ENCODE results near the gene ATRIP.
"Not testable (repeated sequence)": the region's sequence is repeated elsewhere in the genome, so short reads cannot be mapped to it uniquely, and the experiment has no call there.

Gene ATRIP

GRCh38 chr3:48446425-48447193 is at the start of gene ATRIP:
ATRIP (plus strand) TSS chr3:48446737; CDS start chr3:48446846, 109 bp downstream.
- Mint-ChIP-seq H3K4me1 (peaks cover 23 to 34% of the 10 kb centered on the region in 2 donors), H3K36me3 (peaks cover 11 to 22% of the 10 kb centered on the region in 2 donors), H3K4me3 (peak within 1 kb of the TSS; percentile 87 to 94), H3K27ac (peak within 1 kb of the TSS; percentile 91), H3K27me3 (no peaks in the 10 kb centered on the region), H3K9me3 (no peaks in the 10 kb centered on the region)
- peak; percentile 86 for DNase-seq
- ATAC-seq (replicated peaks), result peak; percentile 98 to 99

- DNase-seq (no peak), ATAC-seq (replicated peaks) (no peak)
- no peak overlapping the region for H3K4me3 Mint-ChIP-seq
- no peak overlapping the region for H3K27ac Mint-ChIP-seq
- no peaks in the 10 kb centered on the region for H3K36me3 Mint-ChIP-seq
- H3K9me3 Mint-ChIP-seq, result no peaks in the 10 kb centered on the region
- H3K27me3 Mint-ChIP-seq, result peaks cover 6 to 13% of the 10 kb centered on the region in 2 donors
- no peaks in the 10 kb centered on the region for H3K4me1 Mint-ChIP-seq
Measured at GRCh38 chr3:48397767-48398681, 48.5 kb upstream of the ATRIP start.

- Mint-ChIP-seq H3K27ac (no peak overlapping the region), H3K4me1 (no peaks in the 10 kb centered on the region)
- no peak for ATAC-seq (replicated peaks)
Measured at GRCh38 chr3:48398701-48399386, 47.7 kb upstream of the ATRIP start.

GRCh38 chr3:48399387-48400172 is 47.0 kb upstream of the ATRIP start:
- no peak for ATAC-seq (replicated peaks)

More at GRCh38 chr3:48398701-48399386, 47.7 kb upstream of the ATRIP start:
- DNase-seq, result no peak
- Mint-ChIP-seq H3K4me3 (no peak overlapping the region), H3K9me3 (no peaks in the 10 kb centered on the region), H3K27me3 (peaks cover 6 to 9% of the 10 kb centered on the region in 2 donors), H3K36me3 (no peaks in the 10 kb centered on the region)

GRCh38 chr3:48400824-48401433 is 45.6 kb upstream of the ATRIP start:
- no peaks in the 10 kb centered on the region for H3K9me3 Mint-ChIP-seq
- H3K27ac Mint-ChIP-seq, result no peak overlapping the region
- no peaks in the 10 kb centered on the region for H3K36me3 Mint-ChIP-seq
- H3K4me1 Mint-ChIP-seq, result no peaks in the 10 kb centered on the region
- H3K4me3 Mint-ChIP-seq, result no peak overlapping the region
- DNase-seq, result peak; percentile 27
- peaks cover 6% of the 10 kb centered on the region in 2 donors for H3K27me3 Mint-ChIP-seq
- peak; percentile 87 to 89 for ATAC-seq (replicated peaks)

More at GRCh38 chr3:48399387-48400172, 47.0 kb upstream of the ATRIP start:
- H3K4me3 Mint-ChIP-seq, result no peak overlapping the region
- H3K27me3 Mint-ChIP-seq, result peaks cover 6 to 9% of the 10 kb centered on the region in 2 donors
- no peaks in the 10 kb centered on the region for H3K9me3 Mint-ChIP-seq
- no peak for DNase-seq
- no peaks in the 10 kb centered on the region for H3K4me1 Mint-ChIP-seq
- no peaks in the 10 kb centered on the region for H3K36me3 Mint-ChIP-seq
- H3K27ac Mint-ChIP-seq, result no peak overlapping the region

GRCh38 chr3:48401434-48401901 is 45.1 kb upstream of the ATRIP start:
- H3K27ac Mint-ChIP-seq; H3K4me1 Mint-ChIP-seq; DNase-seq; H3K36me3 Mint-ChIP-seq; ATAC-seq (replicated peaks); H3K9me3 Mint-ChIP-seq; H3K27me3 Mint-ChIP-seq; H3K4me3 Mint-ChIP-seq: not testable (repeated sequence)

GRCh38 chr3:48402281-48402732 is 44.2 kb upstream of the ATRIP start:
- H3K4me1 Mint-ChIP-seq, result no peaks in the 10 kb centered on the region
- DNase-seq (no peak), ATAC-seq (replicated peaks) (no peak)
- no peaks in the 10 kb centered on the region for H3K36me3 Mint-ChIP-seq
- H3K9me3 Mint-ChIP-seq, result no peaks in the 10 kb centered on the region
- peaks cover 5 to 6% of the 10 kb centered on the region in 2 donors for H3K27me3 Mint-ChIP-seq
- H3K27ac Mint-ChIP-seq, result no peak overlapping the region
- no peak overlapping the region for H3K4me3 Mint-ChIP-seq

GRCh38 chr3:48402907-48403306 is 43.6 kb upstream of the ATRIP start:
- H3K36me3 Mint-ChIP-seq, result no peaks in the 10 kb centered on the region
- no peaks in the 10 kb centered on the region for H3K9me3 Mint-ChIP-seq
- no peak overlapping the region for H3K4me3 Mint-ChIP-seq
- no peak for ATAC-seq (replicated peaks)
- H3K27me3 Mint-ChIP-seq, result peaks cover 5 to 6% of the 10 kb centered on the region in 2 donors
- no peak for DNase-seq
- no peak overlapping the region for H3K27ac Mint-ChIP-seq
- H3K4me1 Mint-ChIP-seq, result no peaks in the 10 kb centered on the region

- DNase-seq (no peak), ATAC-seq (replicated peaks) (no peak)
- no peaks in the 10 kb centered on the region for H3K9me3 Mint-ChIP-seq
- no peaks in the 10 kb centered on the region for H3K36me3 Mint-ChIP-seq
- no peak overlapping the region for H3K4me3 Mint-ChIP-seq
- no peak overlapping the region for H3K27ac Mint-ChIP-seq
- no peaks in the 10 kb centered on the region for H3K4me1 Mint-ChIP-seq
- peaks cover 5 to 6% of the 10 kb centered on the region in 2 donors for H3K27me3 Mint-ChIP-seq
Measured at GRCh38 chr3:48403533-48404439, 42.8 kb upstream of the ATRIP start.

GRCh38 chr3:48404440-48405342 is 41.8 kb upstream of the ATRIP start:
- Mint-ChIP-seq H3K4me3 (no peak overlapping the region), H3K4me1 (no peaks in the 10 kb centered on the region), H3K36me3 (no peaks in the 10 kb centered on the region), H3K27ac (no peak overlapping the region), H3K27me3 (peaks cover 5 to 6% of the 10 kb centered on the region in 2 donors), H3K9me3 (no peaks in the 10 kb centered on the region)
- DNase-seq (no peak), ATAC-seq (replicated peaks) (no peak)

GRCh38 chr3:48405343-48405881 is 41.1 kb upstream of the ATRIP start:
- Mint-ChIP-seq H3K27ac (no peak overlapping the region), H3K4me3 (no peak overlapping the region), H3K9me3 (no peaks in the 10 kb centered on the region), H3K4me1 (no peaks in the 10 kb centered on the region), H3K27me3 (peaks cover 5 to 6% of the 10 kb centered on the region in 2 donors), H3K36me3 (no peaks in the 10 kb centered on the region)
- ATAC-seq (replicated peaks), result no peak
- DNase-seq, result no peak

Data from stimulated activated naive B cell treated with anti-CD40 and anti-IgM and Interleukin-4, amounts not matched to agents 10 μg/mL and 1 μg/mL and 100 μg/mL, for 72 hours (primary cell).